Measurements from ENCODE around the gene AANAT. TPM values are rescaled to one million over a fixed set of nuclear protein-coding genes. Genes with fewer than 3 reads are reported as not detected.

The AANAT gene
- total and polyA plus RNA-seq, 2 donors (not counting 3 experiments of a cell fraction or from before 2014, with no cell fraction given), result not detected

DNA sequence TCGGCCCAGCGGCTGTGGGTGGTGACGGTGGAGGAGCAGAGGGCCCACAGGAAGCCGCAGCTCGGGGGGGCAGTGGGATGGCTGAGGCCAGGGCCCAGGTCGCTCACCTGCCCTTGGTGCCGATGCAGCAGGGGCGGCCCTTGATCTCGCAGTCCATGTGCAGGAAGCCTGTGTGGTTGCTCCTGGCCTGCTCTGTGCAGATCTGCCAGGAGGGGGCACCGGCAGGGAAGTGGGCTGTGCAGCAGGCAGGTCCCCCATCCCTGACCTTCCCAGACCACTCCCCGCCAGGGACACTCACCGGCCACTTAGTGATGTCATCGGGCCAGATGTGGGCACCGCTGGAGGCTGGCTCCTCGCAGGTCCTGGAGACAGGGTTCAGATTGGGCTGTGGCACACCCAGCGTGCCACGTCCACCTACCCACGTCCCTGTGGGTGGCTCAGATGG lies 6.2 kb downstream of the AANAT start:
- FAIRE-seq, result peak; percentile 53
- CTCF ChIA-PET, result interaction anchor here (0.6 to 1.4 kb wide), 3 partner anchors 26 to 61 kb away, joined by 3 to 4 read pairs (median 3); no protein-coding TSS in a partner anchor

DNA sequence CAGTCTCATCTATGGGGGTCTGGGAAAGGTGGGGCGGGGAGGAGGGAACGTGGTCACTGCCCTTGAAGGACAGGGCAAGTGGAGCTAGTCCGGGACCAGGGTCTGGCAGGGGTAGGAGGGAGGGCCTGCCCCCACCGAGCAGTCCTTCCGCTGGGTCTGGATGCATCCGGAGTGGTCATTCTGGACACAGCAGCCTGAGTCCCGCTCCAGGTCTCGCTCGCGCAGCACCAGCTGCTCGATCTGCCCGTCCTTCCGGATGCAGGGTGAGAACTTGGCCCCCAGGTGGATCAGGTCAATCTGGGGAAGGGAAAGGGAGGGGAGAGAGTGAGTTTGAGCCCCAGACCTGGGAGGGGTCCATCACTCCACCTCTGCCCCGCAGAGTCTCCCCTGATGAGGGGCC lies 6.8 kb downstream of the AANAT start:
- no peak for FAIRE-seq

More for the DNA sequence above, 6.2 kb downstream of the AANAT start:
- peaks cover 3% of the 10 kb centered on the region for H3K4me1 ChIP-seq (ENCODE audit: control insufficient read depth, extremely low read depth, insufficient read depth, low read length)
- intact Hi-C loops (cut with micrococcal nuclease) (no loop called here), dilution Hi-C loops (cut with MboI; ENCODE audit: extremely low pct_ligation_motif_present, low sequenced_read_pairs) (no loop called here)
- no peaks in the 10 kb centered on the region for H4K20me1 ChIP-seq (replicated peaks; ENCODE audit: control insufficient read depth, extremely low read depth, insufficient read depth, low read length)
- no peaks in the 10 kb centered on the region for H3K9me1 ChIP-seq (replicated peaks; ENCODE audit: control insufficient read depth, extremely low read depth, insufficient read depth, low read length)
- no peak overlapping the region for H3K9ac ChIP-seq (replicated peaks; ENCODE audit: extremely low read depth, insufficient read depth, low read length)
- H3K27me3 ChIP-seq (ENCODE audit: control insufficient read depth in 2 of 2, insufficient read depth in 2 of 2, low read length in 2 of 2), result no peaks in the 10 kb centered on the region
- H3K4me3 ChIP-seq (replicated peaks in 1 of 3; ENCODE audit: insufficient read depth in 1 of 3, low read depth in 1 of 3, low read length in 3 of 3), result no peak overlapping the region
- H3K9me3 ChIP-seq (replicated peaks; ENCODE audit: control insufficient read depth, insufficient read depth, low read length), result no peaks in the 10 kb centered on the region
- POLR2A ChIA-PET, result no interaction called here
- H2AFZ ChIP-seq (ENCODE audit: low read depth, low read length), result no peak overlapping the region
- H3K79me2 ChIP-seq (ENCODE audit: control insufficient read depth, insufficient read depth, low read length), result no peaks in the 10 kb centered on the region
- peaks cover 0 to 11% of the 10 kb centered on the region in 2 experiments for H3K36me3 ChIP-seq (ENCODE audit: control insufficient read depth in 2 of 2, extremely low read depth in 1 of 2, insufficient read depth in 2 of 2, low read length in 2 of 2)
- no peak overlapping the region for H3K27ac ChIP-seq (ENCODE audit: insufficient read depth, low read depth, low read length)
- no TSS peak for BruUV-seq (replicated peaks)
- no peak overlapping the region for H3K4me2 ChIP-seq (ENCODE audit: insufficient read depth, low read length)
- TF ChIP-seq, protein P1, sequence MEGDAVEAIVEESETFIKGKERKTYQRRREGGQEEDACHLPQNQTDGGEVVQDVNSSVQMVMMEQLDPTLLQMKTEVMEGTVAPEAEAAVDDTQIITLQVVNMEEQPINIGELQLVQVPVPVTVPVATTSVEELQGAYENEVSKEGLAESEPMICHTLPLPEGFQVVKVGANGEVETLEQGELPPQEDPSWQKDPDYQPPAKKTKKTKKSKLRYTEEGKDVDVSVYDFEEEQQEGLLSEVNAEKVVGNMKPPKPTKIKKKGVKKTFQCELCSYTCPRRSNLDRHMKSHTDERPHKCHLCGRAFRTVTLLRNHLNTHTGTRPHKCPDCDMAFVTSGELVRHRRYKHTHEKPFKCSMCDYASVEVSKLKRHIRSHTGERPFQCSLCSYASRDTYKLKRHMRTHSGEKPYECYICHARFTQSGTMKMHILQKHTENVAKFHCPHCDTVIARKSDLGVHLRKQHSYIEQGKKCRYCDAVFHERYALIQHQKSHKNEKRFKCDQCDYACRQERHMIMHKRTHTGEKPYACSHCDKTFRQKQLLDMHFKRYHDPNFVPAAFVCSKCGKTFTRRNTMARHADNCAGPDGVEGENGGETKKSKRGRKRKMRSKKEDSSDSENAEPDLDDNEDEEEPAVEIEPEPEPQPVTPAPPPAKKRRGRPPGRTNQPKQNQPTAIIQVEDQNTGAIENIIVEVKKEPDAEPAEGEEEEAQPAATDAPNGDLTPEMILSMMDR (IDR thresholded peaks at IDR 0.05; ENCODE audit: extremely low read depth in 1 of 2, insufficient read depth in 1 of 2, low read depth in 1 of 2, low read length in 2 of 2), result peak in 1 of 2 donors; percentile 44
- no peak for TF ChIP-seq GATA2 (IDR thresholded peaks at IDR 0.05; ENCODE audit: insufficient read depth, insufficient read length, low read depth, low read length)
- DNase-seq (ENCODE audit: low read depth, low spot score), result no peak

More for the DNA sequence above, 6.8 kb downstream of the AANAT start:
- H3K9me1 ChIP-seq (replicated peaks; ENCODE audit: control insufficient read depth, extremely low read depth, insufficient read depth, low read length), result no peaks in the 10 kb centered on the region
- H3K4me2 ChIP-seq (ENCODE audit: insufficient read depth, low read length), result no peak overlapping the region
- peaks cover 0 to 12% of the 10 kb centered on the region in 2 experiments for H3K36me3 ChIP-seq (ENCODE audit: control insufficient read depth in 2 of 2, extremely low read depth in 1 of 2, insufficient read depth in 2 of 2, low read length in 2 of 2)
- H3K4me3 ChIP-seq (replicated peaks in 1 of 3; ENCODE audit: insufficient read depth in 1 of 3, low read depth in 1 of 3, low read length in 3 of 3), result no peak overlapping the region
- intact Hi-C loops (cut with micrococcal nuclease), result no loop called here
- DNase-seq (ENCODE audit: low read depth, low spot score), result no peak
- TF ChIP-seq FOS (IDR thresholded peaks at IDR 0.05; ENCODE audit: borderline replicate concordance, insufficient read depth, low read length), result no peak
- TF ChIP-seq GATA2 (IDR thresholded peaks at IDR 0.05; ENCODE audit: insufficient read depth, insufficient read length, low read depth, low read length), result no peak
- TF ChIP-seq, protein P1 (IDR thresholded peaks at IDR 0.05; ENCODE audit: extremely low read depth in 1 of 2, insufficient read depth in 1 of 2, low read depth in 1 of 2, low read length in 2 of 2), result no peak
- TF ChIP-seq, protein P2, sequence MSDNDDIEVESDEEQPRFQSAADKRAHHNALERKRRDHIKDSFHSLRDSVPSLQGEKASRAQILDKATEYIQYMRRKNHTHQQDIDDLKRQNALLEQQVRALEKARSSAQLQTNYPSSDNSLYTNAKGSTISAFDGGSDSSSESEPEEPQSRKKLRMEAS (IDR thresholded peaks at IDR 0.05; ENCODE audit: insufficient read depth, insufficient read length), result no peak
- no peak for TF ChIP-seq MYC (IDR thresholded peaks at IDR 0.05; ENCODE audit: low read depth, low read length)
- TF ChIP-seq EZH2 (IDR thresholded peaks at IDR 0.05; ENCODE audit: borderline replicate concordance, low read depth, low read length, severe bottlenecking), result no peak
- no peak for TF ChIP-seq POLR2AphosphoS5 (IDR thresholded peaks at IDR 0.05; ENCODE audit: insufficient read depth, low read depth, low read length)
- TF ChIP-seq POLR2A (IDR thresholded peaks at IDR 0.05; ENCODE audit: low read depth, low read length), result no peak
- TF ChIP-seq JUN (IDR thresholded peaks at IDR 0.05; ENCODE audit: borderline replicate concordance, insufficient read depth, insufficient read length, low read depth), result no peak
- no peaks in the 10 kb centered on the region for H3K79me2 ChIP-seq (ENCODE audit: control insufficient read depth, insufficient read depth, low read length)
- H3K27ac ChIP-seq (ENCODE audit: insufficient read depth, low read depth, low read length), result no peak overlapping the region
- H4K20me1 ChIP-seq (replicated peaks; ENCODE audit: control insufficient read depth, extremely low read depth, insufficient read depth, low read length), result no peaks in the 10 kb centered on the region
- ChIA-PET POLR2A (no interaction called here), CTCF (interaction anchor here (0.7 to 1.7 kb wide), 6 partner anchors 15 to 66 kb away, joined by 3 to 6 read pairs (median 3); no protein-coding TSS in a partner anchor)
- H3K9ac ChIP-seq (replicated peaks; ENCODE audit: extremely low read depth, insufficient read depth, low read length), result no peak overlapping the region
- H2AFZ ChIP-seq (ENCODE audit: low read depth, low read length), result no peak overlapping the region
- dilution Hi-C loops (cut with MboI; ENCODE audit: extremely low pct_ligation_motif_present, low sequenced_read_pairs), result no loop called here
- H3K4me1 ChIP-seq (ENCODE audit: control insufficient read depth, extremely low read depth, insufficient read depth, low read length), result peaks cover 3% of the 10 kb centered on the region
- BruUV-seq (replicated peaks), result no TSS peak
- no peaks in the 10 kb centered on the region for H3K9me3 ChIP-seq (replicated peaks; ENCODE audit: control insufficient read depth, insufficient read depth, low read length)
- no peaks in the 10 kb centered on the region for H3K27me3 ChIP-seq (ENCODE audit: control insufficient read depth in 2 of 2, insufficient read depth in 2 of 2, low read length in 2 of 2)

Data from endothelial cell of umbilical vein (primary cell).